NCI-H1105 treated with DMSO at 0.1 percent for 48 hours (cell line): Measurements from ENCODE around the gene EID2.
A peak's percentile ranks its signal among the peaks of the same experiment; 100 is the strongest.

ENCODE experiments used
- DNase-seq: peaks from one replicate; lab custom pipeline; 2025; lab: John Stamatoyannopoulos, UW

Gene EID2

DNA sequence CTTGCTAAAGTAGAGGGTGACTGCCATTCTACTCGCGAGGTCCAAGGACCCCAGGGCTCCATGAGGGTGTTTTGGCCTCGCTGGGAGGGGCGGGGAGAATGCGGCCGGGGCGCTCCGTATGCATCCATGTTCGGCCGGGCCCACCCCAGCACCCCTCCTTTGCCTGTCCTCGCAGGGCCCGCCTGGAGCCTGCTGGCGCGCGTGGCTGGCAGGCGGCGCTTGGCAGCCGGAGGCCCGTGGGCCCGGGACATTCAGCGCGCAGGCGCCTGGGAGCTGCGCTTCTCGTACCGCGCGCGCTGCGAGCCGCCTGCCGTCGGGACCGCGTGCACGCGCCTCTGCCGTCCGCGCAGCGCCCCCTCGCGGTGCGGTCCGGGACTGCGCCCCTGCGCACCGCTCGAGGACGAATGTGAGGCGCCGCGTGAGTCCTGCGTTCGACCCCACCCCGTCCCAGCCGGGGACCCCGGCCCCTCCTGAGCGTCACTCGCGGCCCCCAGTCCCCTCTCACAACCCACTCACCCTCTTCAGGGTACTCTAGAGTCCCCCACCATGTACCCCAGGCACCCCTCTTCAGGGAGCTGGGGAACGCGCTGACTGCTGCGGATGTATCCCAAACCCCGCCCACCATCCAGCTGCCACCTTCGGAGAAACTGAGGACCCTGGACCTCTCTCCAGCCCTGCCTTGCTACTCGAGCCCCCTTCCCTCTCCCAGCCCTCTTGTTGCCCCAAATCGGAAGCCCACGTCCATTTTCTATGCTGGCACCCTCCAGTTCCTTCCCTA, 37.1 kb downstream of the EID2 start:
- DNase-seq = no peak

DNA sequence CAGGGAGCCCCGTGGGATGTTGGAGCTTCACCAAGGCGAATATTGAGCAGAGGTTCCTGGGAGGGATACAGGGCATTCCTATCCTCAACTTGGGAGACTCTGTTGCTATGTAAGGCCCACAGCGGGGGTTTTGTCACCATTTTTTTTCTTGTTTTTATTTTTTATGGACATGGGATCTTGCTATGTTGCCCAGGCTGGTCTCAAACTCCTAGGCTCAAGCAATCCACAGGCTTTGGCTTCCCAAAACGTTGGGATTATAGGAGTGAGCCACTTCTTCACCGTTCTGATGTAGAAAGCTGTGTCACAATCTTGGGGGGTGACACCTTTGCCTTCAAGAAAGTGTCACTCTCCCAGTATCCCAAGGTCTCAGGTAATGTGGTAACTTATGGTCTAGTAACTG, 38.6 kb downstream of the EID2 start:
- no peak for DNase-seq

DNA sequence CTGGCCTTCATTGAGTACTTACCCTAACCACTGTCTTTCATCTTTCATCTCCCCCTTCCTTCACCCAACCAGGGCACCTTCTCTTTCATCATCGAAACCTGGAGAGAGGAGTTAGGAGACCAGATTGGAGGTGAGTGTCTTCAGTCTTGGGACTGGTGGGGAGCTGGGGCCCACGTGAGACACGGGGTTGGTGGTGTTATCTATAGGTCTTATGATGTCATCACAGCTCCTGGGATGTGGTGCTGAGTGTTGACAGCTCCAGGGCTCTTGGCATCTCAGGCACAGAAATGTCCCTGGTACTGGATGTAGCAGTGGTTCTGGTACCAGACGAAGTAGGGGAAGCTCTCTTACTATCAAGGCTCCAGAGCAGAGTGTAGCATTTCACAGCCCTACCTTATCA, 39.4 kb downstream of the EID2 start:
- DNase-seq = no peak

DNA sequence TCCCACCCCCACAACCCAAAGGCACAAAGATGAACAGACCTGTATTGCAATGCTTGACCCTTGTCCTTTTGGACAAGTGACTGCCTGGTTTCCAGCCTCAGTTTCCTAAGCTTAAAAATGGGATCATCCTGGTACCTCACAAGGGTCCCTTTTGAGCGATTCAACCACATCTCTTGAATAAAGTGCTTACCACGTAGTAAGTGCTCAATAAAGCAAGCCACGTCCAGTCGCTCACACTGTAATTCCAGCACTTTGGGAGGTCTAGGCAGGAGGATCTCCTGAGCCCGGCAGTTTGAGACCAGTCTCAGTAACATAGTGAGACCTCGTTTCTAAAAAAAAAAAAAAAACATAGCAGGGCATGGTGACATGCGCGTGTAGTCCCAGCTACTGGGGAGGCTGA, 40.0 kb downstream of the EID2 start:
- DNase-seq = no peak

DNA sequence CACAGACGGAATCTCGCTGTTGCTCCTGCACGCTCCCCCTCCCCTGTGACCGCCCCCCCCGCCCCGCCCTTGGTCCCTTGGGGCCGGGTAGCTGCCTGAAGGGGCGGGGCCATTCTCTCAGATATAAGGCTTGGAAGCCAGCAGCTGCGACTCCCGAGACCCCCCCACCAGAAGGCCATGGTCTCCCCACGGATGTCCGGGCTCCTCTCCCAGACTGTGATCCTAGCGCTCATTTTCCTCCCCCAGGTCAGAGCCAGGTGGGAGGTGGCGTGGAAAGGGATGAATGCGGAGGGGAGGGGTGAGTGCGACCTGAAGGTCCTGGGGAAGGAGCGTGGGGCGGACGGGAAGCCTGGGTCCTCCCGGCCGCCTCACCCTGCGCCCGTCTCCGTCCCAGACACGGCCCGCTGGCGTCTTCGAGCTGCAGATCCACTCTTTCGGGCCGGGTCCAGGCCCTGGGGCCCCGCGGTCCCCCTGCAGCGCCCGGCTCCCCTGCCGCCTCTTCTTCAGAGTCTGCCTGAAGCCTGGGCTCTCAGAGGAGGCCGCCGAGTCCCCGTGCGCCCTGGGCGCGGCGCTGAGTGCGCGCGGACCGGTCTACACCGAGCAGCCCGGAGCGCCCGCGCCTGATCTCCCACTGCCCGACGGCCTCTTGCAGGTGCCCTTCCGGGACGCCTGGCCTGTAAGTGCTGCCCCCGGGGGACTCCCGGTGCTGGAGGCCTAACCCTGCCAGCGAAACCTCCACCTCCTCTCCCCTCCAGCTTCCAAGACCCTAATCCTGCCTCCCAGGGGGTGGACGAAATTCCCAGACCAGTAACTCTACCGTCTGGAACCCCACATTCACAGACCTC, 40.9 kb downstream of the EID2 start, which contains the start of gene DLL3:
TSS of gene DLL3 (plus strand) at position 150 of the 845 bp plus-strand sequence. CDS start at position 178, 28 bp downstream.
- peak; percentile 67 for DNase-seq

DNA sequence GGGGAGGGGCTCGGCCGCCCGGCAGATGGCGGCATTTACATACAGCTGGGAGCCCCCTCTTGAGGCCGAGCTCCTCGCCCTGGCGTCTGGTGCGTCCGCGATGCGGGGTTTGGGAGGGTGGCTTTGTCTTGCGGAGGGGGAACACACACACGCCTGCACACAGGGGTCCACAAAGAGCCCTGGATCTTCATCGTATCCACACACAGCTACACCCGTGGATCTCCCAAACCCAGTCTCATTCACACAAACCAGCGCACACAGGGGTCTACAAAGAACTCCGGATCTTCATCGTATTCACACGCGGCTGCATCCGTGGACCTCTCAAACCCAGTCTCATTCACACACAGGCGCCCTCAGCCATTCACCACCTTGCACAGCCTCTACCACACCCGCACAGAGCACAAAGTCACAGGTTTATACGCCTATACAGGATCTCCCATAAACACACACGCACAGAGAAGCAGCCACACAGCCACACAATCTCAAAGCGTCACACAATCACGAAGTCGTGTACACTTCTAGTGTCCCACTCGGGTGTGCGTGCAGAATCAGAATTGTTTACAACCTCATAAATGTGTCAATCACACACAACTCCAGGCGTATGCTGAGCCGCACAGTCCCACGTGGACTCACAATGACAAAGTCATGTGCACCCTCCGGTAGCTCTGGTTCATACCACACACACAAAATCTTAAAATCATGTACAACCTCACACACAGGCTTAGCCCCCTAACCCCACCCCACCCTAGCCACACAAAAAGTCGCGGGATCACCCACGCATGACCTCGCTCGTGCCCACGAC, 41.8 kb downstream of the EID2 start:
- peak; percentile 93 for DNase-seq

DNA sequence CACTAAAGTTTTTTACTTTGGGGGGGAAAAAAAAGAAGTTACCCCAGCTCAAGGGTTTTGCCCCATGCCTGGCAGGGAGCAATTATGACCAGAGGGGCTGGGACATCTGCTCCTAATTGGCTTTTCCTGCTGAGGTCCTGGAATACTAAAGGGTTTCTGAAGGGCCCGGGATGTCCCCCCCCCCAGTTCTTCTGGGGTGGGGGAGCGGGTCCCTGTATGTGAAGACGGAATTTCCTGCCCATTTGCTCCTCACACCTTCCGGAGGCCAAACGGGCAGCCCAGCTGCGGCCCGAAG, 42.3 kb downstream of the EID2 start:
- DNase-seq = no peak

DNA sequence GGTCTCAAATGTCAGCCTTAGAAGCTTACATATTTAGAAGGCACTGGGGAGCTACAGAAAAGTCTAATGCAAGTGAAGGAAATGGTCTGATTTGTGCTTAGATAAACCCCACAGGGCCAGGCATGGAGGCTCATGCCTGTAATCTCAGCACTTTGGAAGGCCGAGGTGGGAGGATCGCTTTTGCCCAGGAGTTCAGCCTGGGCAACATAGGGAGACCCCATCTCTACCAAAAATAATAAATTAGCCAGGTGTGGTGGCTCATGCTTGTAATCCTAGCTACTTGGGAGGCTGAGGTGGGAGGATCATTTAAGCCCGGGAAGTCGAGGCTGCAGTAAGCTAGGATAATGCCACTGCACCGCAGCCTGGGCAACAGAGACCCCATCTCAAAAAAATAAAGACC, 43.9 kb downstream of the EID2 start:
- no peak for DNase-seq

DNA sequence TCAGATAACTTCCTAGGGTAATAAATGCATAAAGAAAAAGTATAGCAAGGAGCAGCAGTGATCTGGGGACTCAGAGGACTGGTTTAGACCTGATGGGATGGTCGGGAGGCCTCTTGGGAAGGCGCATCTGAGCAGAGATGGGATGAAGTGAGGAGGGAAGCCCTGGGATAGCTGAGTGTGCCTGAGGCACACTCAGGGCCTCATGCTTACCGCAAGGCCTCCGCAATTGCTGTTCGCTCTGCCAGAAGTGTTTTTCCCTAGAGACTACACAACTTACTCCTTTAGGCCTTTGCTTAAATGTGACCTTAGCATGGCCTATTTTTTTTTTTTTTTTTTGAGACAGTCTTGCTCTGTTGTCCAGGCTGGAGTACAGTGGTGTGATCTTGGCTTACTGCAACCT, 45.3 kb downstream of the EID2 start:
- no peak for DNase-seq

DNA sequence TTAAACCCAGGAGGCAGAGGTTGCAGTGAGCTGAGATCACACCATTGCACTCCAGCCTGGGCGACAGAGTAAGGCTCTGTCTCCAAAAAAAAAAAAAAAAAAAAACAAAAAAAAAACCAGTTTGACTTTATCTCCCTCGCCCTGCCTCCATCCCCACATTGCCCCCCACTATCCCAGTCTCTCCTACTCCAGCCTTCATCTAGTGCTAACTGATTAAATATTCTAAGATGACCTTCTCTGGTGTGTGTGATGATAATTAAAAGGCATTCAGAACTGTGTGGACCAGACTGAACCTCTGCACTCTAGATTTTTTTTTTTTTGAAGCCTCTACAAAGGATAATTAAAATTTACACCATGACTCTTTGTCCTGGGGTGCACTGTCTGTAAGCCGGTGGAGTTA, 47.2 kb downstream of the EID2 start:
- no peak for DNase-seq

DNA sequence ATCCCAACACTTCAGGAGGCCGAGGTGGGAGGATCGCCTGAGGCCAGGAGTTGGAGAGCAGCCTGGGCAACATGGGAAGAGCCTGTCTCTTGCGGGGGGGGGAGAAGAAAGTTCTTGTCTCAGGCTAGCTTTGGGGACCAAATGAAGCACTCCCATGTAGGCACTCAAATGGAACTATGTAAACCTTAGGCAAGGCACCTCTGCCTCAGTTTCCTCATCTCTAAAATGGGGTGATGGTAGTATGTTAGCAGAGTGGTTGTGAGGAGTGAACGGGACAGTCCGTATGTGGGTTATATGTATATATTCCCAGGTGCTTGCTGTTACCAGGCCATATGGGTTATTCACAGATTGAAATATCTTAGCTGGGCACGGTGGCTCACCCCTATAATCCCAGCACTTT, 47.7 kb downstream of the EID2 start:
- DNase-seq = no peak

DNA sequence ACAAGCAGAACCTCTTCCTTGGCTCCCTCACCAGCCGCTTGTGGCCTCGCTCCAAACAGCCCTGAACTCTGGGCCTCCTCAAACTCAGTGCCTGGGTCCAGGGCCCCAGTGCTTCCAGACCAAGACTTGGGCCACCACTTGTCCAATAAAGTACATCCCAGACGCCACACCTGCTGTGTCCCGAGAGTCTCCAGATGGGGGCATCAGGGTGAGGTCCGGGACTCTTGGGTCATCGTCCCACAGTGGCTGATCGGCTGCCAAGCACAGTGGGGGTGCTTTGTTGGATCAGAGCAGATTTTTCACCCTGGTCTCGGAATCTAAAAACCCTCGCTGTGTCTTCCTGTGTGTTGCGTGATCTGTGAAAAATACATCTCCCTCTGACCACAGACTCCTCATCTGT, 50.2 kb downstream of the EID2 start:
- DNase-seq = no peak
